Lung (tissue), 12 donors: ENCODE data around the gene DTNBP1. TPM values are rescaled to one million over a fixed set of nuclear protein-coding genes. Genes with fewer than 3 reads are reported as not detected.

Experiments
- ATAC-seq: fragments of 200-7000 bp; cut with Tn5 transposase; one replicate; pipeline ENCODE4 v1.9.1; 2020; ENCODE audit warnings: moderate number of reproducible peaks; ENCODE audit not compliant: insufficient read depth, low FRiP score
- DNase-seq, 3 donors: peaks; one replicate each; pipeline ENCODE4 v3.0.0-alpha.2; 2013 to 2017
- H3K27ac ChIP-seq, 2 donors: one replicate each; pipeline ENCODE4 v1.5.1; 2013; ENCODE audit warnings: mild to moderate bottlenecking in 2 of 2, moderate library complexity in 2 of 2, control low read depth in 1 of 2, inconsistent platforms in 1 of 2, low read depth in 1 of 2, low read length in 1 of 2
- H3K27me3 ChIP-seq, 3 donors: one replicate each; pipeline ENCODE4 v1.5.1; 2013; ENCODE audit warnings: low read length in 2 of 3; ENCODE audit not compliant: control insufficient read depth in 3 of 3, insufficient read depth in 3 of 3
- H3K36me3 ChIP-seq, 4 donors: one replicate each; pipeline ENCODE4 v1.5.1; 2013; ENCODE audit warnings: low read length in 4 of 4, mild to moderate bottlenecking in 1 of 4, moderate library complexity in 1 of 4; ENCODE audit not compliant: control insufficient read depth in 4 of 4, insufficient read depth in 4 of 4
- H3K4me1 ChIP-seq, 5 donors: one replicate each; pipeline ENCODE4 v1.5.1; 2013; ENCODE audit warnings: low read length in 5 of 5, mild to moderate bottlenecking in 2 of 5, moderate library complexity in 1 of 5; ENCODE audit not compliant: control insufficient read depth in 5 of 5, insufficient read depth in 5 of 5
- H3K4me3 ChIP-seq: one replicate; pipeline ENCODE4 v1.5.1; 2013; ENCODE audit warnings: mild to moderate bottlenecking, control low read depth, moderate library complexity
- H3K9ac ChIP-seq, 2 donors: one replicate each; pipeline ENCODE4 v1.5.1; 2013; ENCODE audit warnings: low read length in 2 of 2, control low read depth in 1 of 2; ENCODE audit not compliant: insufficient read depth in 1 of 2
- H3K9me3 ChIP-seq, 4 donors: one replicate each; pipeline ENCODE4 v1.5.1; 2013; ENCODE audit warnings: low read length in 3 of 4, mild to moderate bottlenecking in 1 of 4, moderate library complexity in 1 of 4; ENCODE audit not compliant: control insufficient read depth in 4 of 4, insufficient read depth in 3 of 4
- WGBS, 2 donors: extraction: QIAGEN DNeasy Blood & Tissue Kit; methylation state at CpG; one replicate each; pipeline ENCODE4 v1.1.7; 2013; 5-methylcytosine and 5-hydroxymethylcytosine counted together
- polyA plus RNA-seq, 2 donors: library from polyadenylated mRNA; stranded (reverse); fragments of 200-250 nt; gene quantifications; one replicate each; pipeline ENCODE4 v1.2.1, GENCODE V29; 2013
- total RNA-seq, 2 donors: library from RNA; depleted of rRNA in 1 of 2; stranded (reverse); fragments of >200 nt in 1 of 2; gene quantifications; one replicate each; pipeline ENCODE4 v1.2.1, GENCODE V29; 2014 to 2021
- TF ChIP-seq, protein P1 (sequence below): IDR thresholded peaks from 2 replicates; pipeline ENCODE4 v1.5.1; 2012; ENCODE audit warnings: mild to moderate bottlenecking; ENCODE audit errors: control extremely low read depth, extremely low read depth
- donor health status: control.
- donor health status: control.
- donor health status: Bipolar disorder and iron deficiency.
- donor health status: healthy.
- donor health status: DM: yes; HTN: yes; CAD: no.

The DTNBP1 gene
- total and polyA plus RNA-seq, 4 donors = 9.9 to 23.9 (median 20.5) TPM

DNA sequence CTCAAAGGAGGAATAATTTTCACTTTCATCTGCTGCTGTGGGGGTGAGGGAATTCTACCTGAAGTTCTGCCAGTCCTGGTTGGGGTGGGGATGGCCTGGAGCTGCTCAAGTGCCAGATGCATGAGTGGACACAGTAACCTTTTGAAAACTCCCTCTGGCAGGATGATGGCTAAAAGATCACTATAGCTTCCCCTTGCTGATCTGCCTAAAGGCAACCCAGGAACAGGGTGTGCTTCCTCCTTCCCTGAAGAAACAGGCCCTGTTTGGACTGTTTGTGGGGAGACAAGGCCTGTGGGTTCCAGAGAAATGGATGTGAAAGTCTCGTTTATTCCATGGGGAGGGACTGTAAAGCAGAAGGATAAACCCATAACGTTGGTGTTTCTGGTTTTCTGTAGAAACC is 176.9 kb downstream of the DTNBP1 start:
- peaks cover 3 to 10% (median 6%) of the 10 kb centered on the region in 5 donors for H3K4me1 ChIP-seq
- no peak overlapping the region for H3K4me3 ChIP-seq
- TF ChIP-seq, protein P1, sequence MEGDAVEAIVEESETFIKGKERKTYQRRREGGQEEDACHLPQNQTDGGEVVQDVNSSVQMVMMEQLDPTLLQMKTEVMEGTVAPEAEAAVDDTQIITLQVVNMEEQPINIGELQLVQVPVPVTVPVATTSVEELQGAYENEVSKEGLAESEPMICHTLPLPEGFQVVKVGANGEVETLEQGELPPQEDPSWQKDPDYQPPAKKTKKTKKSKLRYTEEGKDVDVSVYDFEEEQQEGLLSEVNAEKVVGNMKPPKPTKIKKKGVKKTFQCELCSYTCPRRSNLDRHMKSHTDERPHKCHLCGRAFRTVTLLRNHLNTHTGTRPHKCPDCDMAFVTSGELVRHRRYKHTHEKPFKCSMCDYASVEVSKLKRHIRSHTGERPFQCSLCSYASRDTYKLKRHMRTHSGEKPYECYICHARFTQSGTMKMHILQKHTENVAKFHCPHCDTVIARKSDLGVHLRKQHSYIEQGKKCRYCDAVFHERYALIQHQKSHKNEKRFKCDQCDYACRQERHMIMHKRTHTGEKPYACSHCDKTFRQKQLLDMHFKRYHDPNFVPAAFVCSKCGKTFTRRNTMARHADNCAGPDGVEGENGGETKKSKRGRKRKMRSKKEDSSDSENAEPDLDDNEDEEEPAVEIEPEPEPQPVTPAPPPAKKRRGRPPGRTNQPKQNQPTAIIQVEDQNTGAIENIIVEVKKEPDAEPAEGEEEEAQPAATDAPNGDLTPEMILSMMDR = no peak
- WGBS, 2 donors = 63 to 69% methylated on average over 2 of the region's 2 CpGs
- H3K27ac ChIP-seq = no peak overlapping the region
- H3K9me3 ChIP-seq = no peaks in the 10 kb centered on the region
- no peaks in the 10 kb centered on the region for H3K27me3 ChIP-seq
- H3K36me3 ChIP-seq = peaks cover 4 to 20% (median 12%) of the 10 kb centered on the region in 4 donors
- H3K9ac ChIP-seq = no peak overlapping the region
- no peak for ATAC-seq
- DNase-seq = no peak

DNA sequence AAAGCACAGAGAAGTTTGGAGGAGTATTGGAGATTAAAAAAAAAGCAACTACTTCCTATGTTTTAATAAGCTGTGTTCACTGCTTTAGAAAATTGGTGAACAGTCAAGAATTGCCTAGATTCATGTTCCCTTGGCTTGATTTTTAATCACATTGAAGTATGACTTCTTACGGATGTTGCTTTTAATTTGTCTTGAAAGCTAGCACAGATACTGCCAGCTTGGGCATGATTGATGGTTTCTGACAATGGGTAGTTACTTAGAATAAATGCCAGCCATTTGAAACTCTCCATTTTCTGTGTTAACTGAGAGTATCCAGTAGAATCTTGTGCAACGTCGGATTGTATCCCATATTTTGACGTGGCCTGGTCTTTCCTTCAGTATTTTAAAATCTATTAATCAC is 178.0 kb downstream of the DTNBP1 start:
- Histone ChIP-seq H3K9me3 (no peaks in the 10 kb centered on the region), H3K27ac (no peak overlapping the region), H3K4me3 (no peak overlapping the region), H3K9ac (no peak overlapping the region), H3K4me1 (peaks cover 0 to 22% (median 7%) of the 10 kb centered on the region in 5 donors), H3K27me3 (no peaks in the 10 kb centered on the region), H3K36me3 (peaks cover 4 to 20% (median 12%) of the 10 kb centered on the region in 4 donors)
- WGBS, 2 donors = 92 to 93% methylated on average over 4 of the region's 4 CpGs
- DNase-seq = no peak
- TF ChIP-seq, protein P1 = no peak
- no peak for ATAC-seq

DNA sequence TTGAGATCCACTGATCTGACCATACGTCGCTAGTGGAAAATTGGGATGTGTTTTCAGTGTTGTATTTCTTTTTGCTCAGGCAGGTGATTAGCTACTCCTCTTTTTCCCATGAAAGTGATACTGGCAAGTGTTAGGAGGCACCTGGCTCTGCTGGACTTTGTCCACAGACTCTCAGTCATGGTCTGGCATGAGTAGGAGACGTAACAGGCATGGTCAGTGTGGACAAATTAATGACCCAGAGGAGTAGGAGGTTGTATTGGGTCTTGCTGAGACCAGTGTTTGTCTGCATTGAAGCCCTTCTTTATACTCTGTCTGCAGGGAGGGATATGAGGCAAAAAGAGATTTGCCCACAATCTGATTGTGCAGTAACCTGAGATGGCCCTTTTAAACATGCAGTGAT is 178.7 kb downstream of the DTNBP1 start:
- ATAC-seq (no peak), DNase-seq (no peak)
- Histone ChIP-seq H3K36me3 (peaks cover 4 to 16% (median 11%) of the 10 kb centered on the region in 4 donors), H3K27ac (no peak overlapping the region), H3K4me3 (no peak overlapping the region), H3K4me1 (peaks cover 0 to 25% (median 7%) of the 10 kb centered on the region in 5 donors), H3K9me3 (no peaks in the 10 kb centered on the region), H3K27me3 (no peaks in the 10 kb centered on the region), H3K9ac (no peak overlapping the region)
- 97 to 98% methylated on average over 3 of the region's 3 CpGs for WGBS, 2 donors
- TF ChIP-seq, protein P1 = no peak

DNA sequence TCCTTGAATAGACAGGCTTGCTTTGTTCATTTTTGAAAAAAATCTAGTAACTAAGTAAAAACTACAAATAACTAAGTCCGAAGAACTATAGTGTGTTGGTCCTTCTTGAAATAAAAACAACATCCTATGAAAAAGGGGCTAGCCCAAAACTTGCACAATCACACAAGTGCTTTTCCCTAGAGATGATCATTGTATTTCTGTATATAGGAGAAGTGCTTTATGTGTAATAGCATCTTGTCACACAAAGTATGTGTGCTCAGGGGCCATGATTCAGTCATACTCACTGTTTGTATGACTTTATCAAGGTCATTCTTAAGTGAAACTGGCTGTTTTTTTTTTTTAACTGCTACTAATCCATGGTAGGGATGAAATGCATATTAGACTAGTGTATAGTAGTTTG is 179.8 kb downstream of the DTNBP1 start:
- Histone ChIP-seq H3K4me1 (peaks cover 0 to 25% (median 7%) of the 10 kb centered on the region in 5 donors), H3K9ac (no peak overlapping the region), H3K9me3 (no peaks in the 10 kb centered on the region), H3K27ac (no peak overlapping the region), H3K4me3 (no peak overlapping the region), H3K27me3 (no peaks in the 10 kb centered on the region), H3K36me3 (peaks cover 0 to 9% (median 4%) of the 10 kb centered on the region in 4 donors)
- no peak for ATAC-seq
- TF ChIP-seq, protein P1 = no peak
- no peak for DNase-seq
- 92 to 97% methylated on average over 1 of the region's 1 CpG for WGBS, 2 donors
